Astrocyte of the spinal cord (primary cell): ENCODE measurements around the gene PRDM10.

ENCODE experiments used
- DNase-seq: peaks from one replicate; pipeline ENCODE4 v3.0.0; 2011; ENCODE audit warnings: low read depth, low spot score
- H3K4me3 ChIP-seq: 2 replicates; pipeline ENCODE4 v1.5.1; 2011; ENCODE audit warnings: low read depth, mild to moderate bottlenecking, low read length, moderate library complexity
- CTCF ChIP-seq: IDR thresholded peaks from 2 replicates; pipeline ENCODE4 v1.5.1; 2012; ENCODE audit warnings: low read depth, mild to moderate bottlenecking, low read length, inconsistent platforms
- in situ Hi-C: cut with HindIII; loops from 2 replicates; pipeline ENCODE4 v1.10.0; 2017; ENCODE audit warnings: low sequenced_read_pairs

The PRDM10 gene

GRCh38 chr11:130002352-130002845, at the start of gene PRDM10:
Gene PRDM10, minus strand, starts transcription at chr11:130002835. Its CDS starts 41,871 bp downstream, at chr11:129960964.
- in situ Hi-C loops: no loop called here
- peak; percentile 97 for DNase-seq
- H3K4me3 ChIP-seq: peak within 1 kb of the TSS; percentile 60
- no peak for TF ChIP-seq CTCF

GRCh38 chr11:130051082-130051481, 48.4 kb upstream of the PRDM10 start:
- H3K4me3 ChIP-seq: no peak overlapping the region
- DNase-seq: no peak
- TF ChIP-seq CTCF: no peak
- in situ Hi-C loops: no loop called here

GRCh38 chr11:130050257-130050656, 47.6 kb upstream of the PRDM10 start:
- no peak overlapping the region for H3K4me3 ChIP-seq
- in situ Hi-C loops: no loop called here
- no peak for DNase-seq
- no peak for TF ChIP-seq CTCF

GRCh38 chr11:130049328-130049771, 46.7 kb upstream of the PRDM10 start:
- DNase-seq: no peak
- in situ Hi-C loops: no loop called here
- no peak overlapping the region for H3K4me3 ChIP-seq
- TF ChIP-seq CTCF: no peak

GRCh38 chr11:130047141-130047540, 44.5 kb upstream of the PRDM10 start:
- no peak for TF ChIP-seq CTCF
- in situ Hi-C loops: no loop called here
- H3K4me3 ChIP-seq: no peak overlapping the region
- no peak for DNase-seq

- H3K4me3 ChIP-seq: no peak overlapping the region
- no peak for TF ChIP-seq CTCF
- no peak for DNase-seq
- in situ Hi-C loops: no loop called here
These were observed 40.9 kb upstream of the PRDM10 start for GRCh38 chr11:130043575-130043974.
